ENCODE results near the gene NHEJ1.

GRCh38 chr2:219045937-219046550, 114.6 kb downstream of the NHEJ1 start:
- no peak for TF ChIP-seq CTCF (IDR thresholded peaks at IDR 0.05 in 2 of 3, conservative IDR thresholded peaks at IDR 0.05 in 1 of 3; ENCODE audit: borderline replicate concordance in 1 of 3, insufficient read depth in 1 of 3, low read depth in 2 of 3, low read length in 2 of 3)
- TF ChIP-seq REST (IDR thresholded peaks at IDR 0.05; ENCODE audit: low read depth): peak; percentile 98
- no peak for TF ChIP-seq SRF (IDR thresholded peaks at IDR 0.05; ENCODE audit: low read depth)
- no peak for TF ChIP-seq POLR2A (IDR thresholded peaks at IDR 0.05; ENCODE audit: borderline replicate concordance, extremely low read depth, insufficient read depth, insufficient read length)
- no peak for TF ChIP-seq YY1 (IDR thresholded peaks at IDR 0.05; ENCODE audit: extremely low read depth, insufficient replicate concordance, low read depth, low read length)
- TF ChIP-seq EZH2phosphoT487 (IDR thresholded peaks at IDR 0.05; ENCODE audit: borderline replicate concordance): no peak
- no peak for TF ChIP-seq SP1 (IDR thresholded peaks at IDR 0.05; ENCODE audit: low read depth)
- no peak for TF ChIP-seq ZNF274 (IDR thresholded peaks at IDR 0.05; ENCODE audit: low read depth, low read length)
- TF ChIP-seq POLR2AphosphoS5 (IDR thresholded peaks at IDR 0.05; ENCODE audit: low read depth, low read length): no peak
- TF ChIP-seq JUND (IDR thresholded peaks at IDR 0.05): no peak
- TF ChIP-seq ZFX (IDR thresholded peaks at IDR 0.05): no peak
- no peak for TF ChIP-seq EZH2 (IDR thresholded peaks at IDR 0.05)

Data from HCT116 (cell line).